ENCODE data around the gene BARX2.

- TF ChIP-seq CTCF (IDR thresholded peaks at IDR 0.05; ENCODE audit: extremely low read depth in 1 of 2, insufficient read depth in 1 of 2, low read depth in 1 of 2, low read length in 2 of 2) (no peak), POLR2A (IDR thresholded peaks at IDR 0.05; ENCODE audit: low read depth, low read length) (no peak), EZH2 (IDR thresholded peaks at IDR 0.05; ENCODE audit: borderline replicate concordance, low read depth, low read length, severe bottlenecking) (no peak), POLR2AphosphoS5 (IDR thresholded peaks at IDR 0.05; ENCODE audit: insufficient read depth, low read depth, low read length) (no peak), JUN (IDR thresholded peaks at IDR 0.05; ENCODE audit: borderline replicate concordance, insufficient read depth, insufficient read length, low read depth) (no peak)
- TF ChIP-seq, protein P1, sequence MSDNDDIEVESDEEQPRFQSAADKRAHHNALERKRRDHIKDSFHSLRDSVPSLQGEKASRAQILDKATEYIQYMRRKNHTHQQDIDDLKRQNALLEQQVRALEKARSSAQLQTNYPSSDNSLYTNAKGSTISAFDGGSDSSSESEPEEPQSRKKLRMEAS (IDR thresholded peaks at IDR 0.05; ENCODE audit: insufficient read depth, insufficient read length), result no peak
Observed at GRCh38 chr11:129489249-129489648, 113.6 kb downstream of the BARX2 start.

All from endothelial cell of umbilical vein (primary cell).